HCT116 (cell line): ENCODE data around the gene VCPKMT. TPM values are rescaled to one million over a fixed set of nuclear protein-coding genes. Genes with fewer than 3 reads are reported as not detected.
A peak's percentile ranks its signal among the peaks of the same experiment; 100 is the strongest.

Source experiments
- ATAC-seq: fragments of 200-7000 bp; cut with Tn5 transposase; 2 replicates; pipeline ENCODE4 v1.9.1; 2020; ENCODE audit warnings: mild to moderate bottlenecking, moderate library complexity
- BruUV-seq: library from RNA; stranded (reverse); fragments of 400-500 nt; replicated peaks from 2 replicates; lab custom pipeline; 2021; lab: Mats Ljungman, UMichigan
- CTCF ChIA-PET: fragments of 300-600 bp; sonication (Branson Sonifier 250); formaldehyde crosslinking; loops from one replicate; lab custom pipeline; 2021; ENCODE audit warnings: antibody characterized with exemption; lab: Charles Lee
- POLR2A ChIA-PET: fragments of 300-600, 350-600 bp; sonication (Branson Sonifier 250); formaldehyde crosslinking; loops from one replicate; lab custom pipeline; 2021; ENCODE audit warnings: antibody characterized with exemption; lab: Charles Lee
- RAD21 ChIA-PET, 2 experiments: fragments of 300-600 bp; sonication (Branson Sonifier 250); formaldehyde crosslinking; loops; one replicate each; lab custom pipeline; 2023; ENCODE audit warnings: low total read pairs in 2 of 2; ENCODE audit not compliant: uncharacterized antibody in 2 of 2, unreplicated experiment in 2 of 2, low non-redundant PET in 1 of 2; lab: Charles Lee
- DNase-seq: peaks from one replicate; pipeline ENCODE4 v3.0.0-alpha.2; 2010; ENCODE audit warnings: low read depth, low spot score
- H2AFZ ChIP-seq: fragments of 200-600 bp; shearing (Covaris generic), sonication (generic); 2 replicates; pipeline ENCODE4 v1.6.1; 2017; ENCODE audit warnings: low read depth, mixed run types, mixed read lengths, antibody characterized with exemption, low read length; ENCODE audit not compliant: poor library complexity, severe bottlenecking
- H3K27ac ChIP-seq: 2 replicates; pipeline ENCODE4 v1.5.1; 2012; ENCODE audit warnings: low read depth, low read length
- H3K27me3 ChIP-seq: fragments of 200-600 bp; sonication (generic); 2 replicates; pipeline ENCODE4 v1.6.1; 2016; ENCODE audit warnings: mixed run types, low read length, mixed read lengths; ENCODE audit not compliant: insufficient read depth
- H3K36me3 ChIP-seq, 2 experiments: fragments of 200-500 bp in 1 of 2; fragments of 200-600 bp in 1 of 2; sonication (Bioruptor generic) in 1 of 2; sonication (generic) in 1 of 2; 2 replicates each; pipeline versions ENCODE4 v1.5.1 to v1.6.1; 2014 to 2016; ENCODE audit warnings: low read length in 2 of 2, inconsistent platforms in 1 of 2, mixed read lengths in 1 of 2, mixed run types in 1 of 2; ENCODE audit not compliant: insufficient read depth in 2 of 2, control insufficient read depth in 1 of 2
- H3K4me1 ChIP-seq, 2 experiments: fragments of 200-600 bp in 1 of 2; sonication (generic) in 1 of 2; 2 replicates each; pipeline versions ENCODE4 v1.5.1 to v1.6.1; 2012 to 2017; ENCODE audit warnings: low read length in 2 of 2, inconsistent platforms in 1 of 2, mild to moderate bottlenecking in 1 of 2, mixed read lengths in 1 of 2, mixed run types in 1 of 2, moderate library complexity in 1 of 2; ENCODE audit not compliant: insufficient read depth in 2 of 2, control insufficient read depth in 1 of 2
- H3K4me2 ChIP-seq: fragments of 200-600 bp; sonication (generic); 2 replicates; pipeline ENCODE4 v1.6.1; 2017; ENCODE audit warnings: mixed run types, low read length, mixed read lengths
- H3K4me3 ChIP-seq, 2 experiments: fragments of 200-600 bp in 1 of 2; sonication (generic) in 1 of 2; replicated peaks in 1 of 2; 2 replicates each; pipeline ENCODE4 v1.5.1; 2011 to 2016; ENCODE audit warnings: low read length in 2 of 2, control low read depth in 1 of 2, low read depth in 1 of 2, mild to moderate bottlenecking in 1 of 2, mixed read lengths in 1 of 2, mixed run types in 1 of 2
- H3K79me2 ChIP-seq: fragments of 200-600 bp; sonication (generic); 2 replicates; pipeline ENCODE4 v1.6.1; 2017; ENCODE audit warnings: mild to moderate bottlenecking, mixed run types, low read length, moderate library complexity, mixed read lengths; ENCODE audit not compliant: insufficient read depth
- H3K9ac ChIP-seq: fragments of 200-600 bp; sonication (generic); 2 replicates; pipeline ENCODE4 v1.6.1; 2016; ENCODE audit warnings: low read length, mixed read lengths
- H3K9me2 ChIP-seq: fragments of 200-600 bp; sonication (generic), shearing (Covaris generic); 2 replicates; pipeline ENCODE4 v1.6.1; 2017; ENCODE audit warnings: mixed run types, mild to moderate bottlenecking, moderate library complexity; ENCODE audit not compliant: insufficient read depth
- H3K9me3 ChIP-seq, 2 experiments: fragments of 200-500 bp in 1 of 2; fragments of 200-600 bp in 1 of 2; sonication (Bioruptor generic) in 1 of 2; sonication (generic) in 1 of 2; 2 replicates each; pipeline ENCODE4 v1.6.1; 2014 to 2017; ENCODE audit warnings: low read length in 2 of 2, mixed read lengths in 2 of 2, inconsistent platforms in 1 of 2, low read depth in 1 of 2, mild to moderate bottlenecking in 1 of 2, mixed run types in 1 of 2, moderate library complexity in 1 of 2; ENCODE audit not compliant: control insufficient read depth in 1 of 2, insufficient read depth in 1 of 2
- H4K20me1 ChIP-seq: fragments of 200-600 bp; sonication (generic), shearing (Covaris generic); 2 replicates; pipeline ENCODE4 v1.6.1; 2017; ENCODE audit warnings: mixed run types, mild to moderate bottlenecking, moderate library complexity; ENCODE audit not compliant: insufficient read depth
- ATF3 ChIP-seq: IDR thresholded peaks from 2 replicates; pipeline ENCODE4 v1.6.1; 2012
- CTCF ChIP-seq, 3 experiments: fragments of 200-600 bp in 1 of 3; sonication (generic) in 1 of 3; IDR thresholded peaks in 2 of 3; conservative IDR thresholded peaks in 1 of 3; 2 replicates each; pipeline ENCODE4 v1.5.1; 2012 to 2017; ENCODE audit warnings: low read depth in 2 of 3, low read length in 2 of 3, antibody characterized with exemption in 1 of 3, borderline replicate concordance in 1 of 3, control low read depth in 1 of 3, mild to moderate bottlenecking in 1 of 3, mixed read lengths in 1 of 3, mixed run types in 1 of 3, moderate library complexity in 1 of 3; ENCODE audit not compliant: insufficient read depth in 1 of 3
- EGR1 ChIP-seq: IDR thresholded peaks from 2 replicates; pipeline ENCODE4 v1.6.1; 2012; ENCODE audit warnings: low read depth
- ELF1 ChIP-seq: IDR thresholded peaks from 2 replicates; pipeline ENCODE4 v1.6.1; 2012; ENCODE audit warnings: low read depth, borderline replicate concordance
- EZH2phosphoT487 ChIP-seq: fragments of 200-600 bp; IDR thresholded peaks from 2 replicates; pipeline ENCODE4 v1.6.1; 2018; ENCODE audit warnings: antibody characterized with exemption, borderline replicate concordance
- FOSL1 ChIP-seq: IDR thresholded peaks from 2 replicates; pipeline ENCODE4 v1.6.1; 2012; ENCODE audit warnings: low read depth
- JUND ChIP-seq: IDR thresholded peaks from 2 replicates; pipeline ENCODE4 v1.6.1; 2012
- MAX ChIP-seq: IDR thresholded peaks from 2 replicates; pipeline ENCODE4 v1.6.1; 2012
- POLR2A ChIP-seq: IDR thresholded peaks from 2 replicates; pipeline ENCODE4 v1.7.0; 2011; ENCODE audit warnings: borderline replicate concordance; ENCODE audit not compliant: insufficient read depth, insufficient read length; ENCODE audit errors: extremely low read depth
- POLR2AphosphoS5 ChIP-seq: IDR thresholded peaks from 2 replicates; pipeline ENCODE4 v1.6.1; 2011; ENCODE audit warnings: mild to moderate bottlenecking, low read depth, low read length, moderate library complexity
- RAD21 ChIP-seq: IDR thresholded peaks from 2 replicates; pipeline ENCODE4 v1.6.1; 2012; ENCODE audit warnings: low read depth, mild to moderate bottlenecking
- REST ChIP-seq: IDR thresholded peaks from 2 replicates; pipeline ENCODE4 v1.6.1; 2012; ENCODE audit warnings: low read depth
- SIN3A ChIP-seq: IDR thresholded peaks from 2 replicates; pipeline ENCODE4 v1.6.1; 2012; ENCODE audit warnings: low read depth
- SRF ChIP-seq: IDR thresholded peaks from 2 replicates; pipeline ENCODE4 v1.6.1; 2012; ENCODE audit warnings: low read depth
- ZBTB33 ChIP-seq: IDR thresholded peaks from 2 replicates; pipeline ENCODE4 v1.6.1; 2011; ENCODE audit warnings: mild to moderate bottlenecking, low read length, moderate library complexity; ENCODE audit not compliant: insufficient replicate concordance; ENCODE audit errors: extremely low read depth
- ZFX ChIP-seq: fragments of 450-650 bp; IDR thresholded peaks from 2 replicates; pipeline ENCODE4 v1.6.1; 2017
- ZNF274 ChIP-seq: fragments of 200-500 bp; sonication (Bioruptor generic); IDR thresholded peaks from 2 replicates; pipeline ENCODE4 v1.6.1; 2014; ENCODE audit warnings: mild to moderate bottlenecking, low read depth, low read length, inconsistent platforms
- intact Hi-C: fragments of 100-400 bp; cut with micrococcal nuclease; formaldehyde crosslinking; loops from 2 replicates; pipeline ENCODE4 v1.10.0; 2022
- total RNA-seq: library from RNA; stranded (reverse); gene quantifications from one replicate; pipeline ENCODE4 v1.2.1, GENCODE V29; 2021; ENCODE audit not compliant: unreplicated experiment

The VCPKMT gene
- total RNA-seq, 1 experiment from 2014 or later, result 9.7 TPM

GRCh38 chr14:50059763-50060616 is 56.4 kb downstream of the VCPKMT start:
- ChIA-PET RAD21 (interaction anchor here in 1 of 2 experiments (1.4 kb wide), 1 partner anchor 58 kb away, joined by 4 read pairs; no protein-coding TSS in a partner anchor), CTCF (interaction anchor here (1.1 to 1.6 kb wide), 2 partner anchors 180 to 192 kb away, joined by 3 to 6 read pairs; no protein-coding TSS in a partner anchor), POLR2A (interaction anchor here (0.9 to 3.3 kb wide), 2 partner anchors 56 to 180 kb away, joined by 3 to 9 read pairs; no protein-coding TSS in a partner anchor)
- H3K4me1 ChIP-seq, result peaks cover 31 to 51% of the 10 kb centered on the region in 2 experiments
- H2AFZ ChIP-seq, result no peak overlapping the region
- no peaks in the 10 kb centered on the region for H3K9me2 ChIP-seq
- H3K4me3 ChIP-seq, result no peak overlapping the region
- ATAC-seq, result no peak
- H3K79me2 ChIP-seq, result no peaks in the 10 kb centered on the region
- H3K4me2 ChIP-seq, result peak overlapping the region; percentile 65
- no peaks in the 10 kb centered on the region for H3K36me3 ChIP-seq
- no TSS peak for BruUV-seq
- no peak for TF ChIP-seq FOSL1
- no peak for TF ChIP-seq EZH2phosphoT487
- TF ChIP-seq CTCF (IDR thresholded peaks at IDR 0.05 in 2 of 3, conservative IDR thresholded peaks at IDR 0.05 in 1 of 3; ENCODE audit: borderline replicate concordance in 1 of 3, insufficient read depth in 1 of 3, low read depth in 2 of 3, low read length in 2 of 3), result no peak
- TF ChIP-seq POLR2A, result no peak
- TF ChIP-seq EGR1, result no peak
- no peak for TF ChIP-seq POLR2AphosphoS5
- no peak for TF ChIP-seq SIN3A
- no peak for TF ChIP-seq ELF1
- TF ChIP-seq ZFX, result no peak
- no peak for TF ChIP-seq JUND
- TF ChIP-seq RAD21, result no peak
- no peak for TF ChIP-seq MAX
- TF ChIP-seq ATF3, result no peak
- TF ChIP-seq ZNF274, result no peak
- TF ChIP-seq REST, result no peak
- no peak for TF ChIP-seq SRF
- no peak for TF ChIP-seq ZBTB33
- intact Hi-C loops, result no loop called here
- peak overlapping the region; percentile 77 for H3K27ac ChIP-seq
- H4K20me1 ChIP-seq, result no peaks in the 10 kb centered on the region
- DNase-seq, result no peak
- no peaks in the 10 kb centered on the region for H3K27me3 ChIP-seq
- no peaks in the 10 kb centered on the region for H3K9me3 ChIP-seq
- peak overlapping the region; percentile 49 for H3K9ac ChIP-seq
